ENCODE results near the gene C12orf75.
"Not testable (repeated sequence)": the region's sequence is repeated elsewhere in the genome, so short reads cannot be mapped to it uniquely, and the experiment has no call there.

Gene C12orf75

DNA sequence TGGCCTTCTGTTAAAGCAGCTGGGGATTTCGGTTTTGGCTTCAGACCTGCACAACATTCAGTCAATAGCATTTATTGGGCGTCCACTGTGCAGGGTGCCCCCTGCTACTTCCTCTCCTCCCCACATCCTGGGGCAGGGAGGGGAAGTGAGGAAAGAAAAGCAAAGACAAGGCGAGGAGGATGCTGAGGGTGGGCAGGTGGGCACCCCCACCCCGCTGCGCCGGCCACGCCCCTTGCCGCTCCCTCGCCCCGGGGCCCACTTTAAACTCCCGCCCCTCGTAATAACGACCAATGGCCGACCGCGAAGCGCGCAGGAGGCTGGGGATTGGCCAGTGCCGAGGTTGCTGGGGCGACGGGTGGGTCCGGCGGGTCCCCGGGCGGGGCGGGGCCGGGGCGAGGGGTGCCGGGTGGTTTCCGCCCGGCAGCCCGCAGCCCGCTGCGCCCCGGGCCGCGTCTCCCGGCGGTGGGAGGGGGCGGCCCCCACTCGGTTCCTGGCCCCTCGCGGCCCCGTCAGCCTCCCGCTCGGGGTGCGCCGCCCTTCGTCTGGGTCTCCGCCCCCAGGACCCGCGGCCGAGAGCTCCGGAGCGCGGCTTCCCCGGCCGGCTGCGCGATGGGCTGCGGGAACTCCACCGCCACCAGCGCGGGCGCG lies at the start of gene C12orf75:
C12orf75 (plus strand) TSS at position 409 of the 648 bp plus-strand sequence; CDS start at position 610, 201 bp downstream.
- DNase-seq (ENCODE audit: low spot score) = no peak

DNA sequence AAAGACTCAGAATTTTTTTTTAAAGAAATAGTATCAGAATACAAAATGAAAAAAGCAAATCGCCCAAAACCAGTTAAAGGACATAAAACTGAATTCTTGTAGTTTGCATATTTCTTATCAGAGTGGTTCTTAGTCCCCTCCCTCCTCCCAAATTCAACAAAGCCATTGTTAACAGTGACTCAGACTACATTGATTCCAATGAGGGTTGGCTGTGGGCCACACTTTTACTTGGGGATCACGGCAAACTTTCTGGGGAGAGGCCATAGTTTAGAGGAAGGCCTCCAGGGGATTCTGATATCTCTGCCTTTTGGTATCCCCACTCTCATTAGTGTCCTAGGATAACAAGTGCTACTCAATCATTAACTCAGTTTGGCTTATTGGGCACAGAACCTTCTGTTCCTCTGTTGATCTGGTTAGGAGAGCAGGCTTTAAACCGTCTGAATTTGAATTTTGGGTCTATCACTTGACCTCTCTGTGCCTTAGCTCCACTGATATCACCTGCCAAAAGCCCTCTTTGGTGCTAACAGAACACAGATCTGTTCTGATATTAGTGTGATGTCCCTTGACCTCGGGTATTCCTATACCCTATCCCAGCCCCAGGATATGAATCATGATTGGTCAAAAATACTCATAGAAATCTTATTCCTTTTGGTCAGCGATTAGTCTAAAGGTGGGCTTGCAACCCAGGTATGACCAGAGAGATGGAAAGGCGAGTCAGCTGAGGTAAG lies 49.4 kb upstream of the C12orf75 start:
- no peak for DNase-seq (ENCODE audit: low spot score)

DNA sequence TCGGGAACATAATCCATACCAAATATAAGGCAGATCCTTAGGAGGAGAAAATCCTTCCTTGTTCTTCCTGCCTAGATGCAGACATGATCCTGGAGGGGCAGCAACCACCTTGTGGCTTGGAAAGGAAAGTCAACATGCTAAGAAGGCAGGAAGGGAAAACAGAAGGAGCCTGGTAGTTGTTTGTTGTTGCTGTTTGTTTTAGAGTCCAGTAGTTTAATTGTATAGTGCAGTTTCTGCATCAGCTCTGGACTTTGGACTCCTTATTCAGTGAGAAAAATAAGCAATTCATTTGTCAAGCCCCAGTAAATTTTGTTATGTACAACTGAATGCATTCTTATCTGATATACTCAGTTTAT lies 48.8 kb upstream of the C12orf75 start:
- no peak for DNase-seq (ENCODE audit: low spot score)

DNA sequence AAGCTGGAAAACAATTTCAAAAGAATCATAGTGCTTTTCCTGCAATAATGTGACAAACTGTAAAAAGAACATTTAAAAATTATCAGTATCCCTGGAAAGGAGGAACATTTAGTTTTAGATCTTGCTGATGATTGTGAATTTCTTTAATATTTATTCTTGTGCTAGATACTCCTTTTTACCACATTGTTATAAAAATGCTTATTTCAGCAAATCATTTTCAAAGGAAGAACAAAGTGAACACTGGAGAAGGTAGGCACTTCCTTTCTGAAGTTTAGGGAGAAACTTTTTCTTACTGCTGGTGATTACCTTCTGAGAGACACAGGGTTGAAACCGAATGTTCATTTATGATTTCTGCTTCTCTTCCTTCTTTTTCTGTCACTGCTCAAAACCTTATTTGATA lies 45.1 kb upstream of the C12orf75 start:
- no peak for DNase-seq (ENCODE audit: low spot score)

DNA sequence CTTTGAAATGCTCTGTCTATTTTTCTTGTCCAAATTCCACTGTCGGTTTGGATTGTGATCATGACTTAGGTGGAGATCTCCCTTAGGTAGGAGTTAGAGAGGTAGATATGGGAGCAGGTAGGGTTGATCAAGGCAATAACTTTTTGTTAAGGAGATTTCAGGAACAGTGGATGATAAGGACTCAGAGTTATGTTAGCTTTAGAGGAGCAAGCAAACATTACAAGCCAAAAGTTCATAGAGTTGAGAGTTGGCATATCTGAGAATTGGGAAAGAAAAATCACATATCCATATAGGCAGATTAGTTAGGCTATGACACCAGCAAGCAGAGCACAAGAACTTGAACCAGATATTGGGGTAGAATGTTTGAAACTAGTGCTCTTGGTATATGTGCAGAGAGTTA lies 43.1 kb upstream of the C12orf75 start:
- no peak for DNase-seq (ENCODE audit: low spot score)

DNA sequence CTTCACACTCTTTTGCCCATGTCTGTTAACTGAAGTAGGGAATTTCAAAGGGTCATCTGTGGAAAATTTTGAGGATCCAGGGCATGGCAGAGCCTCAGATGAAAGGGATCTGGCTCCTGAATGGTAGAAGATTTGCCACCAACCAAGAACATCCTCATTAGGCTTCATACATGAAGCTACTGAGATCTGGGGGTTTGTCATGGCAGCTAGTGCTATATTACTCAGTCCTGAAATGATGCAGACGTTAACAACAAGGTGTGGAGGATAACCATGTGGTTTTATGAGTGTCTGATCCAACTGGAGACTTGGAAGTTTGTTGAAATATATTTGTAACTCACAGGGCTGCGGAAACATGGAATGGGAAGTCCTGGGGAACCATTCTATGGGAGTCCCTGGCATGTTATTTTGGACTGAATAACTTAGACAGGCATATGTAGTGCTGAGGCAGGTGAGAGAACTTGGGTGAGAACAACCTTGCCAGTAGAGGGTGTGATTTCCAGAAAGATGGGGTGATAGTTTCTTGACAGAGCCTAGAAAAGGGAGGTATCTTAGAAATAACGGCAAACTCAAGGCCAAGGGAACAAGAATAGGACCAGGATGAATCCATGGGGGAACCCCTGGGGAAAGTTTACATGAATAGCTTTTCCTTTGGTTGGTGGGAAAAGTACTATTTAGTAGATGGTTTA lies 42.0 kb upstream of the C12orf75 start:
- no peak for DNase-seq (ENCODE audit: low spot score)

DNA sequence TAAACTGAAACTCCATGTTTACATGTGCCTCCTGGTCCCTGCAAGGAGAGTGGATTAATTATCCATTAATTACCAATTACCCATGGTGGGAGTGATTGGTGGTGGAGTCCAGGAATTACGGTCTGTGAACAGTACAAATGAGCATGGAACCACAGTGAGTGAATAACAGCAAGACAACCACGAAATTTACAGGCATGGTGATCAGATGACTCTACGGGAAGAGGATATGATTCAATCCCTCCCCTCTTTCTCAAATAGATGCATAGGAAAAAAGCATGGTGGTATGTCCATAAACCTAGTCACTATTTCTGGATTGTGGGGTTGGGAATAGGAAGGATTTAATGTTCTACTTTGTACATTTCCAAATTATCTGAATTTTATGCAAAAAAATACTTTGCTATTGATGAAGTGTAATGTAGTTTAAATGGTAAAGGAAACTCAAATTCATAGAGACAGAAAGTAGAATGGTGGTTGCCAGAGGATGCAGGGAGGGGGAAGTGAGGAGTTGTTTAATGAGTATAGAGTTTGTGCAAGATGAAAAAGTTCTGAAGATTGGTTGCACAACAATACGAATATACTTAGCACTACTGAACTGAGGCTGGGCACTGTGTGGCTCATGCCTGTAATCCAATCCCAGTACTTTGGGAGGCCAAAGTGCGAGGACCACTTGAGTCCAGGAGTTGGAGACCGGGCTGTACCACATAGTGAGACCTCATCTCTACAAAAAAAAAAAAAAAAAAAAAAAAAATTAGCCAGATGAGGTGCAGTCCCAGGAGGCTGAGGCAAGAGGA lies 41.2 kb upstream of the C12orf75 start:
- no peak for DNase-seq (ENCODE audit: low spot score)

DNA sequence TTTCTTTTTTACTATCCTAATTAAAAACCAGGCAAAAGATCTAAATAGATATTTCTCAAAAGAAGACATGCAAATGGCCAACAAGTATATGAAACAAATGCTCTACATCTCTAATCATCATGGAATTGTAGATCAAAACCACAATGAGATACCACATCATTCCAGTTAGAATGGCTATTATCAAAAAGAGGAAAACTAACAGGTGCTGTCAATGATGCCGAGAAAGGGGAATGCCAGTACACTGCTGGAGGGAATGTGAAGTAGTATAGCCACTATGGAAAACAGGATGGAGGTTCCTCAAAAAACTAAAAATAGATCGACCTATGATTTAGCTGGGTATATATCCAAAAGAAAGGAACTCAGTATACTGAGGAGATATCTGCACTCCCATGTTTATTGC lies 39.0 kb upstream of the C12orf75 start:
- DNase-seq (ENCODE audit: low spot score) = no peak

DNA sequence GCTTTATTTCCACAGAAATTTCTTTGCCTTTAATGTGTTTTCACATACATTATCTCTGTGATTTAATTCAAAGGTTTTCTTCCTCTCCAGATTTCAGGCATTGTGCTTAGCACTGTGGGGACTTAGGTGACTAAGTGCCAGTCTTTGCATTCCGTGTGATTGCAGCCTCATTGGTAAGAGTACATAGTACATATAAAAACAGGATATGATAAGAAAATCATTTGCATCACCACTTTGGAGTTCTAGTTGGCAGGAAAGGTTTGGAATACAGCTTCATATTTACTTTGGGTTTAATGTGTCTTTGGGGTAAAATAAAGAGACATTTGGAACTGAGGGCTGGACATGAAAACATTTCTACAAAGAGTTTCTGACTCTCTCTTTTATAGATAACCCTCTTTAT lies 37.8 kb upstream of the C12orf75 start:
- no peak for DNase-seq (ENCODE audit: low spot score)

DNA sequence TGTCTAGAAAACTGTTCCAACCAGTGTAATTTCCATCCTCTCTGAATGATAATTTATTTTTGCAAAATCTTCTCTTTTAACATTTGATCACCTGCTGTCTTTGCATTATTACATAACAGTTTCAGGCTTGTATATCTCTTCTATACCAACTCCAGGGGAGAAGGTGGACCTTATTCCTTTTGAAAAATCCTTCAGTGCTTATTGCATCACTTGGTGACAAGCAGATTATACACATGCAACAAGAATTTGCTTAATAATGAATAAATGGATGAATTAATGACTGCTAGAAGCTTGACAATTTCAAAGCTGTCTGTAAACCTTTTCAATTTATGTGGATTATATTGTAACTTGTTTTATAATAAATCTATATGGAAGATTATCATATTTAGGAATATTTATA lies 37.3 kb upstream of the C12orf75 start:
- DNase-seq (ENCODE audit: low spot score) = no peak

DNA sequence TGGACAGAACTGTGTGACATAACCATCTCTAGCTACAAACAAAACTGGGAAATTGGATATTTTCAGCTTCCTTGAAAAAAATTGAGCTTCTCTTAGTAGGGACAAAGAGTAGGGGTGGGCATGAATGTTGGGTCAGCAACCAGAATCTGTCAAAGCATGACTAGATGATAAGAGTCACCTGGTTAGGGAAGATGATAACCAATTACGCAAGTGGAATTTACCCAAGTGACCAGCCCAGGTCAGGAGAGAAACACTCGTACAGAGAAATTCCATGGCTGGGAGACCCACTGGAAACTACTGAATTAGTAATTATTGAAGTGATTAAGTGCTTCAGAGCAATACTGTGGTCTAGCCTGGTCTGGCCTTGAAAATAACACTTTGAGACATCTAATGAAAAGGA lies 36.3 kb upstream of the C12orf75 start:
- DNase-seq (ENCODE audit: low spot score) = no peak

DNA sequence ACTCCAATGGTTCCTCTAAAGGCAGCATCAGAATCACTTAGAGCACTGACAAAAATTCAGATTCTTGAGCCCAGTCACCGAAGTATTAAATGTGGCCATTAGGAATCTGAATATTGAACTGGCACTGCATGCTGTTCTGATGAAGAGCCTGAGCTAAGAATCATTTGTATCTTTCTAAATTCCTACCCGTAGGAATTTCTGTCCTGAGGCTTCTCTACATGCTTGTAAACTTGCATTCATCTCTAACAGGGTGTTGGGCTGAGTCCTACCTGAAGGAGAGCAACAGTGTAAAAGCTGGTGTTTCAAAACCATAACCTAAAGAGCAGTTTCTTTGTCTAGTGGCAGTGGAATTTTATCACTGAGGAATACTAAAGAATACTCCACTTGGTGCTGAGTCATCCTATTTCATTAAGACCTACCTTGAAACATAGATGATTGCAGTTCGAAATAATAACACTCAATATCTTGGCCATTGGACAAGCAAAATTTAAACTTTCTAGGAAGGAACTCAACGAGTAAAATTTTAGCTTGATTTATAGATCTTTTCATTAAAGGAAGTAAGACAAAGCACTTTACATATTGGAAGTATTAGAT lies 35.5 kb upstream of the C12orf75 start:
- no peak for DNase-seq (ENCODE audit: low spot score)

DNA sequence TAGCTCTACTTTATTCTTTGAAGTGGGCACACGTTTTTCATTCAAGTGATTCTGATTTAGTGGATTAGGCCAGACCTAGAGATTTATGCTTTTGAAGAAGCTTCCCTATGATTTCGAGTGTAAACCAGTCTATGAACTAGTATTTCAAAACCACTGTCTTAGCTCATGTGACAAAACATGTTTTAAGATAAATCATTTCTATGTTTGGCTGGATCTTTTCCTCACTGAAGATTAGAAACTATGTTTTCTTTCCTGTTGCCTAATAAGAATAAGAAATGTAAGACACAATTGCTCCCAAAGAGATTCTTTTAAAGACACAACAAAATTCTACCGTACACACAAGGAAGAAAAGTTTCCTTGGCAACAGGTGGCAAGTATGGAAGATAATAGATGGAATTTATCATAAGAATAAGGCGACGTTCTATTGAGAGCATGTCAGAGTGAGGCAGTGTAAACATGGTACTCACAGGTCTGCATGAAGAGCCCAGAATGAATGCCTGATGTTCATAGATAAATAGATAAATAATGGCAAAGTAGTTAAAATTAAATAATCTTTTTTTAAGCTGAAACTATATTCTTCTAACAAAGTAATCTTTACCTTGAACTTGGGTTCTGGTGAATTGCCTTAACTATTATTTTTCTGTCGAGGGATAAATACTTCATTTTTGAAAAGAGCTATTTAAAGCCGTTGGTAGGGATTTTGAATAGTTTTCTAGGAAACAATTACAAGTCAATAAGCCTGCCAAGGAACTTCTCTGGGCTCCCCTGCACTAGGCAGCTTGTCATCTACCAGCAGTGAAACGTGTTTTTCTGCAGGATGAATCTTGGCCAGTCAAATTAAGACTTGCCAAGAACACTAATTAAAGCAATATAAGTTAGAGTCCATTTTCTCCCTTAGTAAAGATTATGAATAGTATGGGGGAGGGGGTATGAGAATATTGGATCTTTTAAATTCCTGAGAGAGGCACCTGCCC lies 34.1 kb upstream of the C12orf75 start:
- DNase-seq (ENCODE audit: low spot score) = no peak

DNA sequence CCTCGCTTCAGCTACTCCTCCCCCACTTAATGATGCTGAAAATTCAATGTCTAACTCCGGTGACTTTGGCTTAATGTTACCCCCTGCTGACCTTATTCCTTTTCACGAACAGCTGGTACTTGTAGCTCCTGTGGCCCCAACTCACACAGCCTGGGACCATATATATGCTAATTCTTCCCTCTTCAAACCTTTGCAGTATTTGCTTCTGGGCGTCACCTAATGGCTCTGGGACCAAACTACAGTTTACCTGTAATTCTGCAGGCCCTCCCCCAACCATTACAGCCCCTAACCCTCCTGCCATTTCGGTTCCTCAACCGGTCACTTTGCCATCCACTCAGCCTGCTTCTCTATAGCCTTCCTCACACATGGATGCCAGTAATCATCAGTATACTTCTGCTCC lies 29.6 kb upstream of the C12orf75 start:
- DNase-seq (ENCODE audit: low spot score) = no peak

DNA sequence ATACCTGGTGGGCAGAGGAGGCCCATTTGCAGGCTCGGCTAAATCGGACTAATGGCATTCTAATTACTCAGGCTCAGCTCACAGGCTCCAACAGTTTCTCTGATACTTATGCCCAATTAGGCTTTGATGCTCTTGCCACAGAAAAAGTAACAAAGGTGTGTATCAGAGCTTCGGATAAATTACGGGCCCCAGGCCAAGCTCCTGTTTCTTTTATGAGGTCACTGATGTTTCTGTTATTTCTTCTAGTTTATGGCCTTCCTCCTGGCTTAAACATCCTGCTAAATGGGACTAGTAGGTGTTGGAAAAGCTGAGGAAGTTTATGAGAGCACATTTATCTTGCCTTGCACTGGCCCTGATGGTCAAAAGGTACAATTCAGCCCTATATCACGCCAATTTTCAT lies 28.8 kb upstream of the C12orf75 start:
- DNase-seq (ENCODE audit: low spot score) = no peak

DNA sequence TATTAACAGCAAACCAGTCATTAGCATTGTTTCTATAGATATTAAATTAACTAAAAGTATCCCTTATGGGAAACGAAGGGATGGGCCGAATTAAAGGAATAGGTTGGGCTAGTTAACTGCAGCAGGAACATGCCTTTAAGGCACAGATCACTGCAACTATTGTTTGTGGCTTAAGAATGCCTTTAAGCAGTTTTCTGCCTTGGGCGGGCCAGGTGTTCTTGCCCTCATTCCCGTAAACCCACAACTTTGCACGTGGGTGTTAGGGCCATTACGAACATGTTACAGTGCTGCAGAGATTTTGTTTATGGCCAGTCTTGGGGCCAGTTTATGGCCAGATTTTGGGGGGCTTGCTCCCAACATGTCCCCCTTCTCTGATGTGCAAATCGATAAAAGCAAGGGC lies 27.5 kb upstream of the C12orf75 start:
- not testable (repeated sequence) for DNase-seq (ENCODE audit: low spot score)

DNA sequence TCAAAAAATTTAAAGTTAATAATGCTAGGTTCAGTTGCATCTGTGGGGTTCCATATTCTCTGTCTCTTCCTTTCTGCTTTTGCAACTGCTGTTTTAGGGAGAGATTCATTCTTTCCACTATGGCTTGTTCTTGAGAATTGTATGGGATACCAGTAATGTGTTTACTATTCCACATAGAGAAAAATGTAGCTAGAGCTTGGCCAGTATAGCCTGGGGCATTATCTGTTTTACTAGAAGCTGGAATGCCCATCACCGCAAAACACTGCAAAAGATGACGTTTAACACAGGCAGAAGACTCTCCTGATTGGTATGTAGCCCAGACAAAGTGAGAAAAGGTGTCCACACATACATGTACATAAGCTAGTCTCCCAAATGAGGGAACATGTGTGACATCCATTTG lies 25.9 kb upstream of the C12orf75 start:
- DNase-seq (ENCODE audit: low spot score) = not testable (repeated sequence)

DNA sequence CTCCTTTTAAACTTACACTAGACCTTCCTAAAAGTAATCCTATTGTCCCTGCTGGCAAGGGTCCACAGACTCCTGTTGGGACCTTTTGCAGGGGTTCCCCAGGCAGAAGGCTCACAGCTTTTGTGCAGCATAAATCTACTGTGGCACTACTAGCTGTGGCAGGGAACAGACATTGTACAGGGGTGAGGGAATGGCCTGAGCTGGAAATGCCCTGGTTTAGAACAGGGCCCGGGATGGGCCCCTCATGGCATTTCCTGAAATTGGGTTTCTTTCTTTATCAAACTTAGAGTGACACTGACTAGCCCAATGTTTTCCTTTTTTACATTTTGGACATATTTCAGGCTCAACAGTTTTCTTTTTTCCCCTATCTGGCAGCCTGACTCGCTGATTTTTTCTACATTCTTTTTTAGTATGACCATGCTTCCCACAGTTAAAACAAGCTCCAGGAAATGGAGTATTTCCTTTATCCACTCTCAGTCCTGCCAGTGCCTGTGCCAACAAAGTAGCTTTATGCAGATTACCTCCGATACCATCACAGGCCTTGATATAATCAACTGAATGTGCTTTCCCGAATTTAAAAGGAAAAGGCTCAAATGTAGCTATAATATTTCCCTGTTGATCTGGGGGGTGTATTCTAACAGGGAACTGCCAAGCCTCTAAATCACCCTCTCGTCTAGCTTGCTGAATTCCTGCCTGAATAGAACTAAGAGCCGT lies 22.7 kb upstream of the C12orf75 start:
- DNase-seq (ENCODE audit: low spot score) = not testable (repeated sequence)

DNA sequence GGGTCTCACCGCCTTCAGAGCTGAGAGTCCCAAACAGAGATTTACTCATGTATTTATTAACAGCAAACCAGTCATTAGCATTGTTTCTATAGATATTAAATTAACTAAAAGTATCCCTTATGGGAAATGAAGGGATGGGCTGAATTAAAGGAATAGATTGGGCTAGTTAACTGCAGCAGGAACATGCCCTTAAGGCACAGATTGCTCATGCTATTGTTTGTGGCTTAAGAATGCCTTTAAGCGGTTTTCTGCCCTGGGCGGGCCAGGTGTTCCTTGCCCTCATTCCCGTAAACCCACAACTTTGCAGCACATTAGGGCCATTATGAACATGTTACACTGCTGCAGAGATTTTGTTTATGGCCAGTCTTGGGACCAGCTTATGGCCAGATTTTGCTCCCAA lies 21.7 kb upstream of the C12orf75 start:
- DNase-seq (ENCODE audit: low spot score) = not testable (repeated sequence)

DNA sequence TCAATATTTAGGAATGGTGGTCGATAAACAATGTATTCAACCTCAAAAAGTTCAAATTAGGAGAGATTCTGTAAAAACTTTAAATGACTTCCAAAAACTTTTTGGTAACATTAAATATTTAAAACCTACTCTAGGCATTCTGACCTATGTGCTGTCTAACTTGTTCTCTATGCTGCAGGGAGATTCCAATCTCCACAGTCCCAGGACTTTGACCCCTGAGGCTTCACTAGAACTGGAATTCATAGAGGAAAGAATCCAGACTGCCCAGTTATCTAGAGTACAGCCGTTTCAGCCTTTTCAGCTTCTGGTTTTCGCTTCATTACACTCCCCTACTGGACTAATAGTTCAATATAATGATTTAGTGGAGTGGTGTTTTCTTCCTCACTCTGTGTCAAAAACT lies 21.1 kb upstream of the C12orf75 start:
- DNase-seq (ENCODE audit: low spot score) = not testable (repeated sequence)

Measured in hematopoietic multipotent progenitor cell treated with erythropoietin and hydrocortisone succinate and interleukin-3 and kit ligand, for 15 days (in vitro differentiated cells).